GM15510 (cell line): ENCODE data around the gene FRMD6.

Experiments
- POLR2A ChIP-seq: IDR thresholded peaks from 3 replicates; pipeline ENCODE4 v1.6.1; 2011; ENCODE audit warnings: borderline replicate concordance; ENCODE audit not compliant: insufficient read length; ENCODE audit errors: extremely low read depth

Gene FRMD6

DNA sequence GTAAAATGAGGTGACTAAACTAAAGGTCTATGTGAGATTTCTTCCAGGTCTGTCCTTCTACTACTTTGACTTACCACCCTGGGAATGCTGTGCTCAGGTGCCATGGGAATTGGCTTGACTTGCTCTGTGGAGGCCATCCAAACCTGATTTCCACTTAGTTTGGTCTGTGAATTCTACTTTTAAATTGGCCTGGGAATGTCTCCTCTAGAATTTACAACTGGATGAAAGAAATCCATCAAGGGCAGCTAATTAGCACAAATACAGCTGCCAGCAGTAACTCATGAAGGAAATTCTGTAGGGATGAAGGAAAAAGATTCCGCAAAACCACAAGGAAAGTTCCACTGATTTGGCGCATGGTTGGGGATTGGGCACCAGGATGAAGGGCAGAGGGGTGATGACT lies 31.7 kb upstream of the FRMD6 start:
- no peak for TF ChIP-seq POLR2A

DNA sequence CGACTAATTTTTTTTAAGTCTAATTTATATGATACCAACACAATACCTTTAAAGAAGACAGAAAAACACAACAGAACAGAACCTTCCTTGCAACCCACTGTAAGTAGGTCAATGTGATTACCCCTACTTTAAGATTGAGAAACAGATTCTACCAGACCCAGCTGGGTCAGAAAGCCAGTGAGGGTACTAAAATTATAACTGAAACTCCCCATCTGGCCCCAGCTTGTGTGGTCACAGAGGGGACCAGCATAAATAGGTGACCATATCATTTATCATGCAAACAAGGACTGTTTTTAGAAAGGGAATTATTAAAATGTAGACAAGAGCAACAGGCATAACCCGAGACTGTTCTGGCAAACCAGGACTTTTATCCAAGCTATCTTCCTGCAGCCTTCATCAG lies 30.1 kb upstream of the FRMD6 start:
- TF ChIP-seq POLR2A: no peak

GRCh38 chr14:51622376-51622775 lies 29.3 kb upstream of the FRMD6 start:
- no peak for TF ChIP-seq POLR2A

DNA sequence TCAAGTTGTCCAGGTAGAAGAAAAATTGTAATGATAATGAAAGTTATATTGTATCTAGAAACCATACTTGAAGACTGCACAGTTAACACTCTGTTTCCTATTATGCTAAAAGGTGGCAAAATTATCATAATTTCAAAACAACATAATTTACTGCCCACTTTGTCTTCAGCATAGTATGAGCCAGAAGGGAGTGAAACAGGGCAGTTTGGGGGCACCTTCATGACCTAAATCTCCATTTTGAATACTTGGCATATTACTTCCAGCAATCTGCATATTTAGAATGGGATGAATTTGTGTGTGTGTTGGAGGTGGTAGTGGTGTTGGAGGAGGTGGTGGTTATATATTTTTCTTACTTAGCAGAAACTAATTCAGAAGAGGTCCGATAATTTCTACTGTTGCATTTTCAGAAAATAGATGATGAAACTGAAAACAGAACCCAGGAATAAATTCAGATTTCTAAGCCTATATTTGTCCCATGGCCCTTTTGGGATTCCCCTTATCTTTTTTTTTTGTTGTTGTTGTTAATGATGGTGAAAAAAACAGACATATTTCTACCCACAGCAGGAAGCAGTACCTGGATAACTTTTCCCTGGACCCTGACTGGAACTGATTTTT lies 26.6 kb upstream of the FRMD6 start:
- TF ChIP-seq POLR2A: no peak

DNA sequence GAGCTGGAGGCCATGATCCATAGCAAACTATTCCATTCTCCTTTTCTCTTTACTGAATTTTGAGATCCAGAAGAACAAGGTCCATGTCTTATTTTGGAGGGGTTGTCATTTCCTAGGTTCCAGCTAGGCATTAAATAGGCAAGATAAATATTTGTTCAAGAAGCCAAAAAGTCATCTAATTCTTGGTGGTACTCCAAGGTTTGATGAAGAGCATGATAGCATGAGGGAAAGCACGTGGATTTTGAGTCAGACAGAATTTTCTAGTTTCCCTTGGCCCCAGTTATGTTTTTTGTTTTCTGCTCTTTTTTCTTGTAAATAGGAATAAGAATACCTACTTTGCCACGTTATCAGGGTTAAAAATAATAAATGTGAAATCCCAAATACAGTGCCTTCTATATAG lies 25.5 kb upstream of the FRMD6 start:
- no peak for TF ChIP-seq POLR2A

- TF ChIP-seq POLR2A: no peak
Observed at GRCh38 chr14:51626788-51627187, 24.9 kb upstream of the FRMD6 start.

DNA sequence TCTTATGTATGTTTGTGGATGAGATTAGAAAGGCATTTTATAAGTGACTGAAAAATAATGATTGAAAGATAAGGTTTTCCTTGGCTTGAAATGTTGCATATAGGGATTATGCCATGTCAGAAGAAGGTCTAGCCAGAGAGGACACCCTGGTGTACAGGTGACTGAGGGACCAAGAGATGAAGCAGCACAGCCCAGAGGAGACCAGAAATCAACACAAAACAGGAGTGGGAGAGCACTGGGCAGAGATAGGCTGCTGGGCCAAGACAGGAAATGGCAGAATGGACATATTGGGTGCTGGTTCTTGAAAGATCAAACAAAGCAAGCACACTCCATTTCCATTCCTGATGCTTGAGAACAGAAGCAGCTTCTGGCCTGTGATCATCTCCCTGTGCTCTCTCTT lies 24.4 kb upstream of the FRMD6 start:
- no peak for TF ChIP-seq POLR2A

DNA sequence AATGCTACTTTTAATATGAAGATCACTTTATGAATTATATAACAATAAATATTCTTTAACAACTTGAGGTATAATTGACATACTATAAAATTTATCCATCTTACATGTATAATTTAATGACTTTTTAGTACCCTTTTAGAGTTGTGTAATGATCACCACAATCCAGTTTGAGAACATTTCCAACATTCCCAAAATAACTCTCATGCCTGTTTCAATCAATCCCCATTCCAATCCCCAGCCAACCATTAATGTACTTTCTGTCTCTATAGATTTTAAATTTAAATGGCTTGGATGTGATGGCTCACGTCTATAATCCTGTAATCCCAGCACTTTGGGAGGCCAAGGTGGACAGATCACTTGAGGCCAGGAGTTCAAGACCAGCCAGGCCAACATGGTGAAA lies 23.5 kb upstream of the FRMD6 start:
- no peak for TF ChIP-seq POLR2A

DNA sequence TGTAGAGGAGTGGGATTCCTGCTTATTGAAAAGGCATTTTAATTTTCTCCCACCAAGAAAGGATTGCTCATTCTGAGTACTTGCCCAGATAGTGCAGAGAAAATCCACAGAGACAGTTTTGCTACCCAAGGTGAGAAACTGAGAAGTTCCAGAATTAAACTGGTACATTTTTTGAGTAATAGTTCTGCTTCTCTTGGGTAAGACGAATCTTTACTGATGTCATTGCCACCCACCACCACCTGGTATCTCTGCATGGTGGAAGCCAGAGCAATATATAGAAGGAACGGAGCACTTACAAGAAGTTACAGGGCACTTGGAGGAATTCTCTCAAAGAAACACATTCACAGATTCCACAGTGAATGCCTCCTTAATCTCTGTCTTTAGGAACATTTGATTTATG lies 20.7 kb upstream of the FRMD6 start:
- TF ChIP-seq POLR2A: no peak

DNA sequence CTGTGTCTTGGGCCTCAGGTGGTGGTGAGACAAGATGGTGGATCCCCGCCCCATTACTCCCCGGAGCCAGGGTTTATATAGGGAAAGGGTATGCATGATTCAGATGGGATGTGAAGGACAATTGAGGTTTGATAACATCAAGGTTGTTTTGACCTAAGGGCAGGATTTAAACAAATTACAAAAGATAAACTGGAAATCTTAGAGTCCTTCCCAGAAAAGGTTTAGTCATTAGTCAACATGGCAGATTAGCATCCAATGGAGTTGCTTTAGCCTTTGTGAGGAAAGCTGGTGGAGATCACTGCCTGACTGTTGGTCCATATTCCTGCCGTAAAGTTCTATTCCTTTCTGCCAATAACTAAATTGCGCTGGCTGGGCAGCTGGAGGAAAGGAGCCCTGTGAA lies 15.6 kb upstream of the FRMD6 start:
- TF ChIP-seq POLR2A: no peak

DNA sequence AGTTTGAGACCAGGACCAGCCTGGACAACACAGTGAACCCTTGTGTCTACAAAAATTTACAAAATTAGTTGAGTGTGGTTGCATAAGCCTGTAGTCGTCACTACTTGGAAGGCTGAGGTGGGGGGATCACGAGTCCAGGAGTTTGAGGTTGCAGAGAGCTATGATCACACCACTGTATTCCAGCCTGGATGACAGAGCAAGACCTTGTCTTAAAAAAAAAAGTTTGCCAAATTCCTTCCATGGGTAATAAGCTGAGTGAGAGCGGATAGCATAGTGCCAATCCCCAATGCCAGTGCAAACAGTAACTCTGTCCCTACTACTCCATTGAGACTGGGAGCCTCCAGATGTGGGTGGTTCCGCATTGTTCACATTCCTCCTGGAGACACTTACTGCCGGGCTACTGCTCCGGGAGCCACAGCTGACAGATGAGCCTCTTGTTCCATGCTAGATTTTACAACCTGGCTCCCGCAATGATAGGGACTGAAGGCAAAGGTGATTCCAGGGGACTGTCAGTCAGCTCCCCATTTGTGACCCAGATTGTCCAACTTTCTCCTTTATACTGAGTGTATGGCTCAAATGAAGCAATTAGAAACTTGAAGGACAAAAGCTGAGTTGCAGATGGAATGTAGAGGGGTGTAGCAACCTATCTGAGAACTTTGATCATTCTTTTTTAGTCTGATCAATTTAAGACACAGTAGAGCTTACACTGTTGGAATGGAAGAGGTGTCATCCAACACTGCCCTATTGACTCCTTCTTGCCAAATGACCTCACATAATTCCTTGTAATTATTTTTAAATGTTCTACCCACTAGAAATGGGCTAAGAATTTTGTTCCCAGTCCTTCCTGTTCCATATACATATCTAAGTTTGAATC lies 13.4 kb upstream of the FRMD6 start:
- TF ChIP-seq POLR2A: no peak

DNA sequence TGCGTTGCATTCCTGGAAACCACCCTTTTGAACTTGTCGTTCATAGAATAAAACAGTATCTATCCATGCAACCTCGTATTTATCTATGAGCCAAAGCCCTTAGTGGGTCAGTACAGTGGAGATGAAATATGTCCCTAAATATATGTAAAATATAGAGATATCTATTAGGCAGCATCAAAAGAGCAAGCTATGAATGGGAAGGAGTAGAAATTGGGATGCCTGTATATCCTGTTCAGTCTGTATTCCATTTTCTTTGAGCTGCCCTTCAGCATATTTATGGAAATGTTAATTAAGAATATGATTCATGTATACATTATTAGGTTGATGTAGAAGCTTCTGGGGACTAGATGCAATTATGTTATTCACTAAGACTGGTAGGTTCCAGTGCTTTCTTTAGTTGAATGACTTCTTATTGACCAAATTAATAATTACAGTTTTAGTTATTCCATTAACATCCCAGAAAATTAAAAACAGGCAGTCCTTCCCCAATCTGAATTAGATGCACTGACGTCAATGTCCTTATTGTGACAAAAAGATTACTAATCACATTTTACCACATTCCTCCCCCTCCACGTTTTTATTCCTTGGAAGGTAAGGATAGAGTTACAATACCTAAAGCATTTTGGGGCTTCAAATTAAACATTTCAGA lies 11.9 kb upstream of the FRMD6 start:
- no peak for TF ChIP-seq POLR2A

- TF ChIP-seq POLR2A: no peak
Observed at GRCh38 chr14:51643140-51643539, 8.6 kb upstream of the FRMD6 start.

DNA sequence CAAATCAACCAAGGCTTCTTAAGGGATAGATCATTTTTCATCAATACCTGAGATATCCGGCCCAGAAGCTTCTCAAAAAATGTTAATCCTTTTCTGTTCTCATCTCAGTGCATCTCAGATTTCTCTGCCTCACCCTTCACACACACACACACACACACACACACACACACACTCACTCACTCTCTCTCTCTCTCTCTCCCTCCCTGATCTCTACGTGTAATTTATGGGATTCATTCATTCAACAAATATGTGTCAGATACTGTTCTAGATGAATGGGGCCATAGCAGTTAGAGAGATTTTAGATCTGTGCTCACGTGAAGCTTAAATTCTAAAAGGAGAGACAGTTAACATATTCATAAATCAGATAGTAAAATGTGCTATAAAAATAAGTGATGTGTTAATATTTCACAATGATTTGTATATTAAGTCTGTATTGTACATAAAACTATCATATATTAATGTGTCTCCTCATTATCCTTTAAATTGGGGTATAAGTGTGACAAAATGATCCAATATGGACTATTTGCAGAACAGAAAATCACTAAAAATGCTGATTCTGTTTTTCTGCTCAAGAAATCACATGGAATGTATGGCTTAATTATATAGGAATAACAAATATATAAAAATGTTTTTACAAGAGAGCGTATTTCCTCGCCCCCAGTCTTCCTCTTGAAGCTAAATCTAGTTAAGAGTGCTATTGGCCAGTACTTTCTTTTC lies 7.3 kb upstream of the FRMD6 start:
- TF ChIP-seq POLR2A: no peak

DNA sequence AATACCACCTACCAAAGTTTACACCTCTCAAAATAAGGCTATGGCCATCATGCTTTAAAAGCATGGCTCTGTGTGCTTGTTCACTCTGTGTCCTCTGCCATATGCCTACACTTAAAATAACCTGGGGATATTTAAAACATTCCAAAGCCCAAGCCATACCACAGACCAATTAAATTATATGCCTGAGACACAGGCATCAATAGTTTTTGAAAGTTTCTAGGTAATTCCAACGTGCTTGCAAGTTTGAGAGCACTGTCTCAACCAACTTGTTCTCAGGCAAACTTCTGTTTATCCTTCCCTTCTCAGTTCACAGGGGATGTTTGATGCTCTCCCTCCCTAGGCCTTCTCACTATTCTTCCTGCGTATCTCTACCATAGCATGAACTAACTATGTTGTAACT lies 3.4 kb upstream of the FRMD6 start:
- no peak for TF ChIP-seq POLR2A

DNA sequence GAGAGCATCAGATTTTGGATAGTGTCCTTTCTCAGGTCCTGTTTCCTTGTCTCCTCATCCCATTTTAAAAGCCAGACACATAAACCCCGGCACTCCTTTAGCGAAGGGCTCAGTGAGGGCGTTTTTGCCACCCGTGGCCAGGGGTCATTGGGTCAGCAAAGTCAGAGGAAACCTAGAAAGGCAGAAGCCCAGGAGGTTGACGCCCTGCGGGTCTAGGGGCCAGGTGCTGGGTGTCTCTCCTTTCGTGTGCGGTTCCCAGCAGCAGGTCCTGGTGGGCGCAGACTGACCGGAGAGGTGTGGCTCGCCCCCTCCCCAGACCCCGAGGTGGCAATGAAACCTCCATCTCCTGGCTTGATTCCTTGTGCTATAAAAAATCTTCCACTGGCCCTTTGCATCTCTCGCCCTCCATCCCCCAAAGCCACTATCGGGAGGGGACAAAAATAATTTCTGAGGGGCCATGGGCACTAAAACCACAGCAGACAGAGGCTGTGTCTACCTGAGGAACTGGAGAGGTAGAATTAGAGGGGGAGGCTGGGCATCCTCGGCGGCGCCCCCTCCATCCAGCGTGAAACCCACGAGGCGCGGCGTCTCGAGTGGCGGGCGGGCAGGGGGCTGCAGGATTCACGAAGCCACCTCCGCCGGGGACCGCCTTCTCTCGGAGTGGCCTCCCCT lies 858 bp upstream of the FRMD6 start:
- TF ChIP-seq POLR2A: no peak
